ENCODE results near the gene CSMD2. TPM values are rescaled to one million over a fixed set of nuclear protein-coding genes. Genes with fewer than 3 reads are reported as not detected.

Gene CSMD2
- total and polyA plus RNA-seq, 2 of the 4 experiments (the other 2 are of a cell fraction), result under 0.01 to 0.36 TPM

DNA sequence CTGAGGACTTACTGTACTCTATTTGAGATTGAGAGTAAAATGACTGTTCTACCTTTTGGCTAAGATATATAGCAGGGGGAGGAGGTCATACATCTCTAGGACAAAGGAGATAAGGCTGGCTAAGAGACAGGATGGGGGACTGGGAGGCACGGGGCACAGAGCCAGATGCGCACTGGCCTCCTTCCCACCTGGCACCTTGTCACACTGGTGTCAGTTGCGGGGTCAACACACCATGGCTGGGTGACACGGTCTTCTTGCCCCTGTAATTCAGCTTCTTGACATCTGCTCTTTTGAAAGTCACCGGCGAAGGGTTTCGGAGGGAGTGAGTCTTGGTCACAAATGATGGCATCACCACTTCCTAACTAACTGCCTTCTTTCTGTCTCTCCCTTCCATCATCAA is 515.3 kb downstream of the CSMD2 start:
- Histone ChIP-seq H3K9ac (ENCODE audit: low read depth, low read length) (no peak overlapping the region), H3K36me3 (ENCODE audit: control insufficient read depth, insufficient read depth, low read length) (no peaks in the 10 kb centered on the region), H3K4me1 (ENCODE audit: control insufficient read depth, insufficient read depth, low read length) (no peaks in the 10 kb centered on the region), H4K91ac (ENCODE audit: insufficient read depth, low read depth, low read length) (no peak overlapping the region), H3K27ac (ENCODE audit: insufficient read depth, low read length) (no peak overlapping the region), H3K27me3 (ENCODE audit: control insufficient read depth, insufficient read depth, low read length) (no peaks in the 10 kb centered on the region), H2BK5ac (ENCODE audit: low read depth, low read length, poor library complexity, severe bottlenecking) (no peak overlapping the region), H4K5ac (ENCODE audit: low read depth, low read length) (no peak overlapping the region), H3K14ac (replicated peaks; ENCODE audit: low read depth, low read length) (no peak overlapping the region), H3K56ac (ENCODE audit: extremely low read depth, insufficient read depth, low read length) (no peak overlapping the region), H3K9me1 (ENCODE audit: insufficient read depth, low read length) (no peaks in the 10 kb centered on the region), H3K18ac (ENCODE audit: low read depth, low read length) (no peak overlapping the region), H2BK120ac (ENCODE audit: low read depth, low read length) (no peak overlapping the region), H3K4ac (ENCODE audit: low read depth, low read length) (no peak overlapping the region), H3K4me3 (ENCODE audit: insufficient read depth, low read depth, low read length) (no peak overlapping the region), H3K9me3 (ENCODE audit: control insufficient read depth, insufficient read depth, low read length) (no peaks in the 10 kb centered on the region), H4K20me1 (ENCODE audit: insufficient read depth, low read length) (no peaks in the 10 kb centered on the region), H2AFZ (replicated peaks; ENCODE audit: low read length, poor library complexity) (no peak overlapping the region), H2AK9ac (replicated peaks; ENCODE audit: low read depth, low read length, poor library complexity) (no peak overlapping the region), H4K8ac (ENCODE audit: low read depth in 2 of 2, low read length in 2 of 2) (no peak overlapping the region), H3K4me2 (ENCODE audit: low read depth, low read length) (no peak overlapping the region), H3K79me1 (ENCODE audit: low read depth in 1 of 2, low read length in 2 of 2) (no peaks in the 10 kb centered on the region), H2AK5ac (ENCODE audit: low read depth, low read length) (no peak overlapping the region), H2BK15ac (ENCODE audit: low read depth, low read length) (no peak overlapping the region), H2BK20ac (ENCODE audit: low read depth, low read length) (no peak overlapping the region), H3K23ac (ENCODE audit: low read depth, low read length) (no peak overlapping the region)
- in situ Hi-C loops (cut with MboI; ENCODE audit: low sequenced_read_pairs) (no loop called here), intact Hi-C loops (cut with micrococcal nuclease) (no loop called here), dilution Hi-C loops (cut with HindIII; ENCODE audit: low sequenced_read_pairs, unreplicated experiment) (no loop called here)
- DNase-seq (no peak), ATAC-seq (ENCODE audit: low read depth) (no peak)
- TF ChIP-seq, protein P1, sequence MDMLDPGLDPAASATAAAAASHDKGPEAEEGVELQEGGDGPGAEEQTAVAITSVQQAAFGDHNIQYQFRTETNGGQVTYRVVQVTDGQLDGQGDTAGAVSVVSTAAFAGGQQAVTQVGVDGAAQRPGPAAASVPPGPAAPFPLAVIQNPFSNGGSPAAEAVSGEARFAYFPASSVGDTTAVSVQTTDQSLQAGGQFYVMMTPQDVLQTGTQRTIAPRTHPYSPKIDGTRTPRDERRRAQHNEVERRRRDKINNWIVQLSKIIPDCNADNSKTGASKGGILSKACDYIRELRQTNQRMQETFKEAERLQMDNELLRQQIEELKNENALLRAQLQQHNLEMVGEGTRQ (IDR thresholded peaks at IDR 0.05; ENCODE audit: low read depth, low read length), result no peak
- TF ChIP-seq MAFK (IDR thresholded peaks at IDR 0.05; ENCODE audit: low read depth, low read length), result no peak
- no peak for TF ChIP-seq RFX5 (IDR thresholded peaks at IDR 0.05; ENCODE audit: low read depth, low read length)
- TF ChIP-seq MXI1 (IDR thresholded peaks at IDR 0.05; ENCODE audit: borderline replicate concordance, low read depth, low read length), result no peak
- no peak for TF ChIP-seq SMC3 (IDR thresholded peaks at IDR 0.05; ENCODE audit: low read depth, low read length)
- TF ChIP-seq CTCF (conservative IDR thresholded peaks at IDR 0.05; ENCODE audit: low read depth, low read length), result no peak
- TF ChIP-seq RAD21 (IDR thresholded peaks at IDR 0.05; ENCODE audit: low read length), result no peak
- BruUV-seq (replicated peaks), result no TSS peak
- WGBS, 2 experiments (ENCODE audit: extremely low coverage in 2 of 2, insufficient read length in 1 of 2), result 40% methylated on average over 1 of the region's 7 CpGs; no CpG with 5 or more reads in 1 of the 2 experiments
- ChIA-PET POLR2A (ENCODE audit: unreplicated experiment) (no interaction called here), CTCF (no interaction called here)
